ENCODE data around the gene TEX13D.
"Not testable (repeated sequence)": the region's sequence is repeated elsewhere in the genome, so short reads cannot be mapped to it uniquely, and the experiment has no call there.

Gene TEX13D

DNA sequence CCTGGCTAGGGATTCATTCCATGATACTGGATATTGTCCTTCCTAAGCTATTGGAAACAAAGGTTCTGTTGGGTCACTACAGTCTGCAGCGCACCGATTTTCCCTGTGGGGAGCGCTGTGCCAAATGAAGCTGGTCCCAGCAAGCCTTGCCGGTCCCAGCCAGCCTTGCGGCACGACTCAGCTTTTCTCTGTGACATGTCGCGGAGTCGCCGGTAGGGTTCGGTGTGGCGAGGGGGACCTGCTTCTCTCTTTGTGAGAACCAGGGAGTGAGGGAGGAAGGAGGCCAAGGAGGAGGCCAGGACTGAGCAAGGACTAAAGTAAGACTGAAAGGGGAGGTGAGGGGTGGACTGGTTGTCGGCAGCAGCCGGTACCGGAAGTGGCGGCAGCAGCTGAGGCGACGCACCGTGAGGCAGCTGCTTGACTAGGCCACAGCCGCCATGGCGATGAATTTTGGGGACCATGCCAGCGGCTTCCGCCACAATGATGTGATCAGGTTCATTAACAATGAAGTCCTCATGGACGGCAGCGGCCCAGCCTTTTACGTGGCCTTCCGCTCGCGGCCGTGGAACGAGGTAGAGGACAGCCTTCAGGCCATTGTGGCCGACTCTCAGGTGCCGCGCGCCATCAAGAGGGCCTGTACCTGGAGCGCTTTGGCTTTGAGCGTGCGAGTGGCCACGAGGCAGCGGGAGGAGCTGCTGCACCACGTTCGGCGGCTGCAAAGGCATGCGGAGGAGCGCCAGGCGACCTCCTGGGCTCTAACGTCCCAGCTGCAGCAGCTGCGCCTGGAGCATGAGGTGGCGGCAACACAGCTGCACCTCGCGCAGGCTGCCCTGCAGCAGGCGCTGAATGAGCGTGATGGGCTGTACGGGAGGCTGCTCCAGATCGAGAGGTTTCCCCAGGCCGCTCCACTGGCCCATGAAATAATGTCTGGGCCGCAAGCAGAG, at the start of gene TEX13D:
TSS of gene TEX13D (plus strand) at position 180 of the 944 bp plus-strand sequence. CDS start at position 438, 258 bp downstream.
- DNase-seq (ENCODE audit: low read depth in 2 of 2) = no peak

- DNase-seq (ENCODE audit: low read depth in 2 of 2) = no peak
Measured at GRCh38 chrX:124289443-124289842, 43.0 kb upstream of the TEX13D start.

GRCh38 chrX:124293810-124294209, 38.6 kb upstream of the TEX13D start:
- no peak for DNase-seq (ENCODE audit: low read depth in 2 of 2)

- DNase-seq (ENCODE audit: low read depth in 2 of 2) = not testable (repeated sequence)
Measured at GRCh38 chrX:124299323-124299722, 33.1 kb upstream of the TEX13D start.

DNA sequence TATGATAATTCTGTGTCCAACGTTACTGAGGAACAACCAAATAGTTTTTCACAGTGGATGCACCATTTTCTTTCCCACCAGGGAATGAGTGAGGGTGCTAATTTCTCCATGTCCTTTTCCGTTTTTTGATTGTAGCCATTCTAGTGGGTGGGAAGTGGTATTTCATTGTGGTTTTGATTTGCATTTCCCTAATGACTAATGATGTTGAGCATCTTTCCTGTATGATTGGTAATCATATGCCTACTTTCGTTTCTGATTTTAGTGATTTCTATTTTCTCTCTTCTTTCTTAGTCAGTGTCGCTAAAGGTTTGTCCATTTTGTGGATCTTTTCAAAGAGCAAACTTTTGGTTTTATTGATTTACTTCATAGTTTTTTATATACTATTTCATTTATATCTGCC, 32.1 kb upstream of the TEX13D start:
- no peak for DNase-seq (ENCODE audit: low read depth in 2 of 2)

- no peak for DNase-seq (ENCODE audit: low read depth in 2 of 2)
Measured at GRCh38 chrX:124307253-124307907, 25.1 kb upstream of the TEX13D start.

GRCh38 chrX:124325732-124326131, 6.7 kb upstream of the TEX13D start:
- no peak for DNase-seq (ENCODE audit: low read depth in 2 of 2)

DNA sequence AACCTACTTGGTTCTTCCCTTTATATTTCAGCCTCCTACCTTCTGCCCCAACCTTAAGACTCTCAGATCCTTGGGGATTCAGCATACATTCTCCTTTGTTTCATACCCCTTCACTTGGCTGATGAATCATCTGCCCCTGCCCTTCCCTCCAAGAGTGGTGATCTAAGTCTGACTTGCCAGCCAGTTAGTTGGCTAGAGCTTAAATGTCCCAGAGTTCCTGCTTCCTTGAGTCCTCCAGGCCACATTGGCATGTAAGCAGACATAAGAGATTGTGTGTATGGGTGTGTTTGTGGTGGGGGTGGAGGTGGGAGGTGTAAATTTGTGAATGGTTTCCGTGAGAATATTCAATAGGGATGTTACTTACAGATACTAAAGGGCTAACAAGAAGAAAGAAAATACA, 3.7 kb upstream of the TEX13D start:
- no peak for DNase-seq (ENCODE audit: low read depth in 2 of 2)

DNA sequence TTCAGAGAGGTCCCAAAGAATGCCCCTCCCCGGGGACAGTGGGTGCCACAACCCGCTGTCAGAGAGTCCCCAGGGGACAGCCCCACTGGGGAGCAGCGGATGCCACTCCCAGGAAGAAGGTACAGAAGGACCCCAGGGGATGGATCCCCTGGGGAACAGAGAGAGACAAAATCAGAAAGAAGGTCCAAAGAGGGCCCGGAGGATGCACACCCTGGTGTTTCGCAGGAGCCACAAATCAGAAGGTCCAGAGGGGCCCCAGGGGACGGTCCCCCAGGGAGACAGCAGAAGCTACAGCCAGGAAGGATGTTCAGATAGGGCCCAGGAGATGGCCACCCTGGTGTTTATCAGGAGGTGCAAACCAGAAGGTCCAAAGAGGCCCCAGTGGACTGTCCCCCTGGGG, 1.4 kb downstream of the TEX13D start:
- no peak for DNase-seq (ENCODE audit: low read depth in 2 of 2)

- not testable (repeated sequence) for DNase-seq (ENCODE audit: low read depth in 2 of 2)
Measured at GRCh38 chrX:124334555-124334954, 2.1 kb downstream of the TEX13D start.

- no peak for DNase-seq (ENCODE audit: low read depth in 2 of 2)
Measured at GRCh38 chrX:124335598-124335997, 3.1 kb downstream of the TEX13D start.

- no peak for DNase-seq (ENCODE audit: low read depth in 2 of 2)
Measured at GRCh38 chrX:124337916-124338315, 5.5 kb downstream of the TEX13D start.

- no peak for DNase-seq (ENCODE audit: low read depth in 2 of 2)
Measured at GRCh38 chrX:124338733-124339514, 6.5 kb downstream of the TEX13D start.

DNA sequence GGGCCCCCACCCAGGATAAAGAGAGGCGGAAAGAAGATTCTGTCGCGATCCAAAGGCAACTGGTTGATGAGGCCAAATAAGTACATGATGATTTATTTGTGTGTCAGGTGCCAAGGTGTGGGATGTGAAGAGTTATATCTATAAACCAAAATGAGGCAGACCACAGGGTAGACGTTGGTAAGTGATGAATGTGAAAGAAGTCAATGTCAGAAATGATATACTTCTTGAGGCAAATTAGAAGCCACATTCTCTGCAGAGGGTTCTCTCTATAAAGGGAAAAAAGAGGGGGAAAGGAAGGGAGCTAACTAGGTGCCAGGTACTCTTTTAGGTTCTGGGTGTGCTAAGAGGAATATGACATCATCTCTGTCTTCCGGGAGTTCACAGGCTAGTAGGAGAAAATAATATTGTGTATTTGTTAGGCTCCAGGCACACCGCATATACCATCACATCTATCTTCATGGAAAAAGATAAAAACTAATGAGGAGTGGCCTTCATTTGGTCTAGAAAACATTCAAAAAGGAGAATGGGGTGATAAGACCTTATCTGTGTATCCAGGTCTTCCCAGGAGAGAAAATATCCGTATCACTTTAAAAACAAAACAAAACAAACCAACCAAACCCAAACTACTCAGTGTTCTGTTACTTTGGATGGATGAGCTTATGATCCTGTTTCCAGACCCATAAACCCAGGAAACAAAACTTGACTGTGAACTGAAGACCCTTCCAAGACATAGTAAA, 9.1 kb downstream of the TEX13D start:
- DNase-seq (ENCODE audit: low read depth in 2 of 2) = no peak

DNA sequence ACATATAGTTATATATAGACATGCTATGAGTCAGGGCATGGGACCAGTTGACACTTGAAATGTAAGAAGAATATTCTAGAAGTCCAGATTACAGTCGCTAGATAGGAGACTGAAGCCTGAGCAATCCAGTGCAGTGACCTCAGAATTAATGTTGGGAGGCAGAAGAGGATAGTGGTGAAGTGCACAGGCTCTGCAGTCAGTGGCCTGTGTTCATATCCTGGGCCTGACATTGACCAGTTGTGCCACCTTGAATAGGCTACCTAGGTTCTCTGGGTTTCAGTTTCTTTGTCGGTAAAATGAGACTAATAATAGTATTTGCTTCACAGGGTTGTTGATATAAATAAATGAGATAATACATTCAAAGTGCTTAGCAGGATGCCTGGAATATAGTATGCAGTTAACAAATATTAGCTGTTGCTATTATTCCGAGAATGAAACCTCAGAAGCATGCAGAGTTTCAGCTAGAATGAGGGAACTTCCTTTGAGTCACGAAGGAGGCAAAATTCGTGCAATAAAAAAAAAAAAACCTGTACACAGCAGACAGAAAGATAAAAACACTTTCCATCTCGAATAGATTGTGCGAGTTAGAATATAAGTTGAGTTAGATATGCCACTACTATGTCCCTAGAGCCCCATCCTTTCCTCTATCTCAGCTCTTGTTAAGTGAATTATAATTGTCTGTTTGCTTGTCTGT, 9.9 kb downstream of the TEX13D start:
- no peak for DNase-seq (ENCODE audit: low read depth in 2 of 2)

- no peak for DNase-seq (ENCODE audit: low read depth in 2 of 2)
Measured at GRCh38 chrX:124343016-124343415, 10.6 kb downstream of the TEX13D start.

DNA sequence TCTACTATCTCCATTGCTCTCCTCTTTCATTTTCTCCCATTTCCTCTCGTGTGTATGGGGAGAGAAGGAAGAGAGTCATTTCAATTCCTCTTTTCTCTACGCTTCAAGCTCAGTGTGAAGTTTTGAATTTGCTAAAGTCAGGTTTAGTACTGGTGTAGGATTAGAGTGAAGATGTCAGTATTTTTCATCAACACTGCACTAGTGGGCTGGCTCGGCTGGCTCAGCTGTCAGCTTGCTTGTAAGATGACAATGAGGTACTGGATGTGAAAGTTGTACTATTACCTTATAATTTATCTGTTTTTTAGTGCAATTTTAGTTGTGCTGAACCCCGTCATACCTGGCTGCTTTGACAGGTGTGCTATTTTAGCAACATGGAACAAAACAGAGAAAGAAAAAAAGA, 11.8 kb downstream of the TEX13D start:
- no peak for DNase-seq (ENCODE audit: low read depth in 2 of 2)

DNA sequence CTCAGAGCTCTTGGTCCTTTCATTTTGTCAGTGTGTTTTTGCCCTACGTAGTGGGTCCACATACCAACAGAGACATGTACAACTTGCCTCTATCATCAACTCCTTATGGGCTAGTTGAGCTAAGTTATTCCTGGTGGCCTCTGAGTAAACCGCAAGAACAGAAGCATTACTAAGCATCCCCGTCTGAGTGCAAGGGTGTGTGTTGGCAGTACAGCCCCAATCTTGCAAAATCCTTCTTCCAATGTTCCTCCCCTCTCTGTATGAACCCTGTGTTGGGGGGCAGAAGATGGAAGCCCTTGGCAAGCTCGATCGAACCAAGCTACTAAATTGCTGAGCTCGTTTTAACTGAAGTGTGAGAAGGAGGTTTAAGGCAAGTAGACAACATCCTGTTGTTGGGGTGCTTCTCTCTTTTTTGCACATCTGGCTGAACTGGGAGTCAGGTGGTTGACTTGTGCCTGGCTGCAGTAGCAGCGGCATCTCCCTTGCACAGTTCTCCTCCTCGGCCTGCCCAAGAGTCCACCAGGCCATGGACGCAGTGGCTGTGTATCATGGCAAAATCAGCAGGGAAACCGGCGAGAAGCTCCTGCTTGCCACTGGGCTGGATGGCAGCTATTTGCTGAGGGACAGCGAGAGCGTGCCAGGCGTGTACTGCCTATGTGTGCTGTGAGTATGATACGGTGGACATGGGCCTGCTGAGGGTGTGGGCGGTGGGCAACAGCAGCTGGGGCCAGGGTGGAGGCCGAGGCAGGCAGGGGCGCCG, 13.8 kb downstream of the TEX13D start, which contains the start of gene SH2D1A:
TSS of gene SH2D1A (plus strand) at position 447 of the 760 bp plus-strand sequence. CDS start at position 527, 80 bp downstream.
- no peak for DNase-seq (ENCODE audit: low read depth in 2 of 2)

- DNase-seq (ENCODE audit: low read depth in 2 of 2) = no peak
Measured at GRCh38 chrX:124346877-124347241, 14.4 kb downstream of the TEX13D start.

GRCh38 chrX:124347242-124347641, 14.8 kb downstream of the TEX13D start:
- no peak for DNase-seq (ENCODE audit: low read depth in 2 of 2)

All from stimulated activated CD8-positive, alpha-beta memory T cell treated with anti-CD3 and anti-CD28 coated beads, Interleukin-15, amount 100 ng/mL, for 48 hours (primary cell).